GM12872 (cell line): ENCODE measurements around the gene SAFB.

Source experiments
- CTCF ChIP-seq: IDR thresholded peaks from 3 replicates; pipeline ENCODE4 v1.5.1; 2011; ENCODE audit warnings: low read depth, mild to moderate bottlenecking, low read length, moderate library complexity; ENCODE audit not compliant: insufficient read depth

SAFB gene

GRCh38 chr19:5678071-5678718, 55.3 kb downstream of the SAFB start:
- TF ChIP-seq CTCF = no peak

GRCh38 chr19:5679289-5680083, 56.6 kb downstream of the SAFB start:
- no peak for TF ChIP-seq CTCF

GRCh38 chr19:5680084-5680436, 57.2 kb downstream of the SAFB start:
- TF ChIP-seq CTCF = no peak

GRCh38 chr19:5680437-5681368, 57.8 kb downstream of the SAFB start, which contains the start of the genes HSD11B1L and MICOS13:
Gene HSD11B1L (plus strand): TSS chr19:5681027. CDS start chr19:5684833, 3,806 bp downstream.
Gene MICOS13 (minus strand): TSS chr19:5680516. CDS start chr19:5680486, 30 bp downstream.
- TF ChIP-seq CTCF = no peak

- no peak for TF ChIP-seq CTCF
Measured at GRCh38 chr19:5681391-5682106, 58.7 kb downstream of the SAFB start.

GRCh38 chr19:5682107-5682482, 59.2 kb downstream of the SAFB start:
- TF ChIP-seq CTCF = no peak
